ENCODE data around the gene BBS2. TPM values are rescaled to one million over a fixed set of nuclear protein-coding genes. Genes with fewer than 3 reads are reported as not detected.

The BBS2 gene
- total and polyA plus RNA-seq, 2 of the 13 experiments (the other 11 are each of a cell fraction or from before 2014, with no cell fraction given), result 59.7 to 68.3 TPM

DNA sequence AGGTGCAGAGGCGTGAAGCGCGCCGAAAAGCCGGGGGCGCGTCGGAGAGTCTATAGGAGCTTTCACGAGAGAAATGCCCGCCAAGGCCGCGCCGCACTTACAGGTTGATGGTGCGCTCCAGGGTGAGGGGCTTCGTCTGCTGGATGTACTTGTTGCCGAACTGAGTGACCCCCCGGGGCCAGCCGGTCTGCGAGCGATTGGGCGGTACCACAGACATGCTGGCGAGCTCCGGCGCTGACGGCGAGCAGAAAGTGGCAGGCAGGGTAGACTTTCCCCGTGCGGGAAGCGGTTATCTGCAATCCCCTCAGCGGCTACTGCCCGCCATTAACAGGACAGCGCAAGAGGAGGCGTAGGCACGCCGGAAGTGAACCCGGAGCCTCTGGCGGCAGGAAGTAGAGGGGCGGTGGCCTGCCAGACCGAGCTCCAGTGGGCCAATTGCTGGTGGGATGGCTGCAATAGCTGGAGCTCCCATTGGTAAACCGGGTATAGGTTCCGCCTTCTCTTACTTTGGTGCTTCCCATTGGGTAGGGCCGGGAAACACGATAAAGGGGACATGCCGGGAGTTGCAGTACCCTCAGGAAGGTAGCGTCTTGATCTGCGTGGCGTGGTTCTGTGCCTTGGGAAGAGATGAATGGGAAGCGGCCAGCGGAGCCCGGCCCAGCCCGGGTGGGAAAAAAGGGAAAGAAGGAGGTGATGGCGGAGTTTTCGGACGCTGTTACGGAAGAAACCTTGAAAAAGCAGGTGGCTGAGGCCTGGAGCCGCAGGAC is 68.7 kb downstream of the BBS2 start, which contains the start of the genes NUDT21 and OGFOD1 (continued):
- TF ChIP-seq, protein P1, sequence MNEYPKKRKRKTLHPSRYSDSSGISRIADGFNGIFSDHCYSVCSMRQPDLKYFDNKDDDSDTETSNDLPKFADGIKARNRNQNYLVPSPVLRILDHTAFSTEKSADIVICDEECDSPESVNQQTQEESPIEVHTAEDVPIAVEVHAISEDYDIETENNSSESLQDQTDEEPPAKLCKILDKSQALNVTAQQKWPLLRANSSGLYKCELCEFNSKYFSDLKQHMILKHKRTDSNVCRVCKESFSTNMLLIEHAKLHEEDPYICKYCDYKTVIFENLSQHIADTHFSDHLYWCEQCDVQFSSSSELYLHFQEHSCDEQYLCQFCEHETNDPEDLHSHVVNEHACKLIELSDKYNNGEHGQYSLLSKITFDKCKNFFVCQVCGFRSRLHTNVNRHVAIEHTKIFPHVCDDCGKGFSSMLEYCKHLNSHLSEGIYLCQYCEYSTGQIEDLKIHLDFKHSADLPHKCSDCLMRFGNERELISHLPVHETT (CRISPR knock-in tag; conservative IDR thresholded peaks at IDR 0.05), result no peak
- no peak for TF ChIP-seq NONO (IDR thresholded peaks at IDR 0.05)
- peak; percentile 82 for TF ChIP-seq NONO (CRISPR knock-in tag; conservative IDR thresholded peaks at IDR 0.05)
- peak; percentile 60; the same call in 1 of the 2 replicates for TF ChIP-seq MED13 (CRISPR knock-in tag; IDR thresholded peaks at IDR 0.05)
- no peak for TF ChIP-seq THAP8 (CRISPR knock-in tag; IDR thresholded peaks at IDR 0.05; ENCODE audit: borderline replicate concordance)
- TF ChIP-seq TOPORS (CRISPR knock-in tag; IDR thresholded peaks at IDR 0.05), result no peak
- TF ChIP-seq, protein P2, sequence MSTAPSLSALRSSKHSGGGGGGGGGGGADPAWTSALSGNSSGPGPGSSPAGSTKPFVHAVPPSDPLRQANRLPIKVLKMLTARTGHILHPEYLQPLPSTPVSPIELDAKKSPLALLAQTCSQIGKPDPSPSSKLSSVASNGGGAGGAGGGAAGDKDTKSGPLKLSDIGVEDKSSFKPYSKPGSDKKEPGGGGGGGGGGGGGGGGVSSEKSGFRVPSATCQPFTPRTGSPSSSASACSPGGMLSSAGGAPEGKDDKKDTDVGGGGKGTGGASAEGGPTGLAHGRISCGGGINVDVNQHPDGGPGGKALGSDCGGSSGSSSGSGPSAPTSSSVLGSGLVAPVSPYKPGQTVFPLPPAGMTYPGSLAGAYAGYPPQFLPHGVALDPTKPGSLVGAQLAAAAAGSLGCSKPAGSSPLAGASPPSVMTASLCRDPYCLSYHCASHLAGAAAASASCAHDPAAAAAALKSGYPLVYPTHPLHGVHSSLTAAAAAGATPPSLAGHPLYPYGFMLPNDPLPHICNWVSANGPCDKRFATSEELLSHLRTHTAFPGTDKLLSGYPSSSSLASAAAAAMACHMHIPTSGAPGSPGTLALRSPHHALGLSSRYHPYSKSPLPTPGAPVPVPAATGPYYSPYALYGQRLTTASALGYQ (CRISPR knock-in tag; IDR thresholded peaks at IDR 0.05), result 0 out of 2 replicates have a peak, but pooled peaks have one; percentile 66
- no peak for TF ChIP-seq ZBTB3 (CRISPR knock-in tag; IDR thresholded peaks at IDR 0.05; ENCODE audit: borderline replicate concordance, low read depth)
- TF ChIP-seq ZNF136 (CRISPR knock-in tag; IDR thresholded peaks at IDR 0.05; ENCODE audit: low read depth), result no peak
- TF ChIP-seq ATF2 (CRISPR knock-in tag; IDR thresholded peaks at IDR 0.05), result peak; percentile 61; the same call in 1 of the 2 replicates
- TF ChIP-seq ARID2 (CRISPR knock-in tag; IDR thresholded peaks at IDR 0.05; ENCODE audit: borderline replicate concordance), result no peak
- no peak for TF ChIP-seq ZNF556 (CRISPR knock-in tag; IDR thresholded peaks at IDR 0.05; ENCODE audit: borderline replicate concordance)
- TF ChIP-seq SP1 (IDR thresholded peaks at IDR 0.05), result no peak
- peak; percentile 89 for TF ChIP-seq SP1 (CRISPR knock-in tag; IDR thresholded peaks at IDR 0.05)
- 0 out of 2 replicates have a peak, but pooled peaks have one; percentile 32 for TF ChIP-seq ZNF609 (CRISPR knock-in tag; IDR thresholded peaks at IDR 0.05; ENCODE audit: borderline replicate concordance)
- 0 out of 2 replicates have a peak, but pooled peaks have one; percentile 26 for TF ChIP-seq SMAD9 (CRISPR knock-in tag; IDR thresholded peaks at IDR 0.05)
- TF ChIP-seq ZBTB20 (CRISPR knock-in tag; IDR thresholded peaks at IDR 0.05; ENCODE audit: borderline replicate concordance, low read depth), result no peak

All from HepG2 (cell line).